ENCODE results near the gene USP48.

GRCh38 chr1:21677168-21677567, 105.8 kb downstream of the USP48 start:
- TF ChIP-seq CTCF (IDR thresholded peaks at IDR 0.05 in 4 of 5, conservative IDR thresholded peaks at IDR 0.05 in 1 of 5): no peak
- TF ChIP-seq POLR2A (IDR thresholded peaks at IDR 0.05): no peak

Data from gastrocnemius medialis (tissue), 4 donors.